ENCODE results near the gene TMEM41B. TPM values are rescaled to one million over a fixed set of nuclear protein-coding genes. Genes with fewer than 3 reads are reported as not detected.

The TMEM41B gene
- total RNA-seq, 4 donors from 2014 or later = 9.4 to 24.9 (median 15.5) TPM

GRCh38 chr11:9273376-9274336, 40.7 kb downstream of the TMEM41B start:
- ATAC-seq (no peak), DNase-seq (no peak)
- Histone ChIP-seq H3K9me3 (no peaks in the 10 kb centered on the region), H3K27ac (no peak overlapping the region), H3K36me3 (no peaks in the 10 kb centered on the region), H3K4me1 (peaks cover 5 to 7% of the 10 kb centered on the region in 2 donors), H3K27me3 (no peaks in the 10 kb centered on the region), H3K4me3 (no peak overlapping the region)
- TF ChIP-seq CTCF (IDR thresholded peaks at IDR 0.05 in 4 of 5, conservative IDR thresholded peaks at IDR 0.05 in 1 of 5) (no peak), POLR2A (IDR thresholded peaks at IDR 0.05) (no peak)
- in situ Hi-C loops (cut with MboI; ENCODE audit: low sequenced_read_pairs in 4 of 4) (no loop called here), intact Hi-C loops (cut with DNase I; ENCODE audit: low total_unique reads) (no loop called here)

- ATAC-seq = no peak
- intact Hi-C loops (cut with DNase I; ENCODE audit: low total_unique reads) = no loop called here
These were observed 44.8 kb downstream of the TMEM41B start for GRCh38 chr11:9269492-9270013.

GRCh38 chr11:9267680-9268079, 46.7 kb downstream of the TMEM41B start:
- in situ Hi-C loops (cut with MboI; ENCODE audit: low sequenced_read_pairs in 4 of 4) (no loop called here), intact Hi-C loops (cut with DNase I; ENCODE audit: low total_unique reads) (no loop called here)
- no peak for ATAC-seq

More at GRCh38 chr11:9269492-9270013, 44.8 kb downstream of the TMEM41B start:
- no peak for DNase-seq
- in situ Hi-C loops (cut with MboI; ENCODE audit: low sequenced_read_pairs in 4 of 4) = no loop called here
- no peak overlapping the region for H3K4me3 ChIP-seq
- no peak overlapping the region for H3K27ac ChIP-seq
- H3K9me3 ChIP-seq = no peaks in the 10 kb centered on the region
- TF ChIP-seq CTCF (IDR thresholded peaks at IDR 0.05 in 4 of 5, conservative IDR thresholded peaks at IDR 0.05 in 1 of 5) (no peak), POLR2A (IDR thresholded peaks at IDR 0.05) (no peak)
- no peaks in the 10 kb centered on the region for H3K27me3 ChIP-seq
- peaks cover 2 to 6% of the 10 kb centered on the region in 2 donors for H3K4me1 ChIP-seq
- H3K36me3 ChIP-seq = no peaks in the 10 kb centered on the region

GRCh38 chr11:9266926-9267325, 47.5 kb downstream of the TMEM41B start:
- Histone ChIP-seq H3K4me3 (no peak overlapping the region), H3K4me1 (peaks cover 0 to 6% of the 10 kb centered on the region in 2 donors), H3K27ac (no peak overlapping the region), H3K9me3 (no peaks in the 10 kb centered on the region), H3K36me3 (no peaks in the 10 kb centered on the region), H3K27me3 (no peaks in the 10 kb centered on the region)
- intact Hi-C loops (cut with DNase I; ENCODE audit: low total_unique reads) = no loop called here
- in situ Hi-C loops (cut with MboI; ENCODE audit: low sequenced_read_pairs in 4 of 4) = no loop called here
- DNase-seq = no peak
- no peak for TF ChIP-seq POLR2A (IDR thresholded peaks at IDR 0.05)
- TF ChIP-seq CTCF (IDR thresholded peaks at IDR 0.05 in 4 of 5, conservative IDR thresholded peaks at IDR 0.05 in 1 of 5) = no peak
- no peak for ATAC-seq

More at GRCh38 chr11:9267680-9268079, 46.7 kb downstream of the TMEM41B start:
- no peaks in the 10 kb centered on the region for H3K9me3 ChIP-seq
- no peak overlapping the region for H3K4me3 ChIP-seq
- no peak for TF ChIP-seq POLR2A (IDR thresholded peaks at IDR 0.05)
- no peak for TF ChIP-seq CTCF (IDR thresholded peaks at IDR 0.05 in 4 of 5, conservative IDR thresholded peaks at IDR 0.05 in 1 of 5)
- H3K27me3 ChIP-seq = no peaks in the 10 kb centered on the region
- no peaks in the 10 kb centered on the region for H3K36me3 ChIP-seq
- no peak for DNase-seq
- no peak overlapping the region for H3K27ac ChIP-seq
- H3K4me1 ChIP-seq = peaks cover 0 to 6% of the 10 kb centered on the region in 2 donors

Measured in gastrocnemius medialis (tissue), 4 donors.